WI38 (cell line): Measurements from ENCODE around the gene CAMK2N2.

Source experiments
- H3K4me3 ChIP-seq: 2 replicates; pipeline ENCODE4 v1.5.1; 2011; ENCODE audit warnings: low read depth, mild to moderate bottlenecking, control low read depth, low read length
- CTCF ChIP-seq: IDR thresholded peaks from 2 replicates; pipeline ENCODE4 v1.5.1; 2012; ENCODE audit warnings: low read depth, mild to moderate bottlenecking, control low read depth, low read length

CAMK2N2 gene

GRCh38 chr3:184261270-184261853 is at the start of gene CAMK2N2:
TSS of gene CAMK2N2 (minus strand) at chr3:184261553. CDS start at chr3:184261285, 268 bp downstream.
- TF ChIP-seq CTCF: no peak
- H3K4me3 ChIP-seq: peak within 1 kb of the TSS; percentile 54

GRCh38 chr3:184308744-184309143 is 47.4 kb upstream of the CAMK2N2 start:
- no peak for TF ChIP-seq CTCF
- H3K4me3 ChIP-seq: no peak overlapping the region

GRCh38 chr3:184307915-184308314 is 46.6 kb upstream of the CAMK2N2 start:
- no peak overlapping the region for H3K4me3 ChIP-seq
- TF ChIP-seq CTCF: no peak

- no peak overlapping the region for H3K4me3 ChIP-seq
- TF ChIP-seq CTCF: no peak
These were observed 45.1 kb upstream of the CAMK2N2 start for GRCh38 chr3:184306341-184306972.

- no peak; the same call in 1 of the 2 replicates for TF ChIP-seq CTCF
- H3K4me3 ChIP-seq: no peak overlapping the region
These were observed 44.2 kb upstream of the CAMK2N2 start for GRCh38 chr3:184305577-184305976.

GRCh38 chr3:184300378-184300720 is 39.0 kb upstream of the CAMK2N2 start:
- TF ChIP-seq CTCF: no peak
- peak overlapping the region; percentile 82 for H3K4me3 ChIP-seq

GRCh38 chr3:184299488-184300377 is 38.4 kb upstream of the CAMK2N2 start:
- no peak for TF ChIP-seq CTCF
- H3K4me3 ChIP-seq: peak overlapping the region; percentile 82
